Fibroblast of mammary gland (primary cell): ENCODE data around the gene ARSK.

Experiments
- DNase-seq: peaks from one replicate; pipeline ENCODE4 v3.0.0-alpha.2; 2010; ENCODE audit warnings: low read depth
- H3K4me3 ChIP-seq: 2 replicates; pipeline ENCODE4 v1.5.1; 2011; ENCODE audit warnings: low read depth, mild to moderate bottlenecking, low read length, moderate library complexity; ENCODE audit not compliant: control insufficient read depth
- CTCF ChIP-seq: conservative IDR thresholded peaks from 2 replicates; pipeline ENCODE4 v1.5.1; 2011; ENCODE audit warnings: low read depth, low read length, inconsistent platforms; ENCODE audit not compliant: control insufficient read depth, insufficient read depth

The ARSK gene

GRCh38 chr5:95619514-95620029 lies 64.7 kb downstream of the ARSK start:
- no peak for DNase-seq
- peak overlapping the region; percentile 52 for H3K4me3 ChIP-seq
- no peak for TF ChIP-seq CTCF

DNA sequence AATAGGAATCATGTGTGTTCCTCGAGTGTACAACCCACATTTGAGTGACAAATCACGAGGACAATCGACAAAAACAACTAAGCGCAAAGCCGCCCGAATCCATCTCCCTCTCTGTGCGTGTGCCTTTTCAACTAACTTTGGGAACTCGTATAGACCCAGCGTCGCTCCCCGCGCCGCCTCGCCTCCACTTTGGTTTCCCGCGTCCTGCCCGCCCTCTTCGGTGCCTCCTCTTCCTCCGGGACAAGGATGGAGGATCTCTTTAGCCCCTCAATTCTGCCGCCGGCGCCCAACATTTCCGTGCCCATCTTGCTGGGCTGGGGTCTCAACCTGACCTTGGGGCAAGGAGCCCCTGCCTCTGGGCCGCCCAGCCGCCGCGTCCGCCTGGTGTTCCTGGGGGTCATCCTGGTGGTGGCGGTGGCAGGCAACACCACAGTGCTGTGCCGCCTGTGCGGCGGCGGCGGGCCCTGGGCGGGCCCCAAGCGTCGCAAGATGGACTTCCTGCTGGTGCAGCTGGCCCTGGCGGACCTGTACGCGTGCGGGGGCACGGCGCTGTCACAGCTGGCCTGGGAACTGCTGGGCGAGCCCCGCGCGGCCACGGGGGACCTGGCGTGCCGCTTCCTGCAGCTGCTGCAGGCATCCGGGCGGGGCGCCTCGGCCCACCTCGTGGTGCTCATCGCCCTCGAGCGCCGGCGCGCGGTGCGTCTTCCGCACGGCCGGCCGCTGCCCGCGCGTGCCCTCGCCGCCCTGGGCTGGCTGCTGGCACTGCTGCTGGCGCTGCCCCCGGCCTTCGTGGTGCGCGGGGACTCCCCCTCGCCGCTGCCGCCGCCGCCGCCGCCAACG lies 65.3 kb downstream of the ARSK start, which contains the start of gene GPR150:
TSS of gene GPR150 (plus strand) at position 58 of the 840 bp plus-strand sequence. CDS start at position 247, 189 bp downstream.
- H3K4me3 ChIP-seq: peak within 1 kb of the TSS; percentile 52
- no peak for TF ChIP-seq CTCF
- peak; percentile 38 for DNase-seq

DNA sequence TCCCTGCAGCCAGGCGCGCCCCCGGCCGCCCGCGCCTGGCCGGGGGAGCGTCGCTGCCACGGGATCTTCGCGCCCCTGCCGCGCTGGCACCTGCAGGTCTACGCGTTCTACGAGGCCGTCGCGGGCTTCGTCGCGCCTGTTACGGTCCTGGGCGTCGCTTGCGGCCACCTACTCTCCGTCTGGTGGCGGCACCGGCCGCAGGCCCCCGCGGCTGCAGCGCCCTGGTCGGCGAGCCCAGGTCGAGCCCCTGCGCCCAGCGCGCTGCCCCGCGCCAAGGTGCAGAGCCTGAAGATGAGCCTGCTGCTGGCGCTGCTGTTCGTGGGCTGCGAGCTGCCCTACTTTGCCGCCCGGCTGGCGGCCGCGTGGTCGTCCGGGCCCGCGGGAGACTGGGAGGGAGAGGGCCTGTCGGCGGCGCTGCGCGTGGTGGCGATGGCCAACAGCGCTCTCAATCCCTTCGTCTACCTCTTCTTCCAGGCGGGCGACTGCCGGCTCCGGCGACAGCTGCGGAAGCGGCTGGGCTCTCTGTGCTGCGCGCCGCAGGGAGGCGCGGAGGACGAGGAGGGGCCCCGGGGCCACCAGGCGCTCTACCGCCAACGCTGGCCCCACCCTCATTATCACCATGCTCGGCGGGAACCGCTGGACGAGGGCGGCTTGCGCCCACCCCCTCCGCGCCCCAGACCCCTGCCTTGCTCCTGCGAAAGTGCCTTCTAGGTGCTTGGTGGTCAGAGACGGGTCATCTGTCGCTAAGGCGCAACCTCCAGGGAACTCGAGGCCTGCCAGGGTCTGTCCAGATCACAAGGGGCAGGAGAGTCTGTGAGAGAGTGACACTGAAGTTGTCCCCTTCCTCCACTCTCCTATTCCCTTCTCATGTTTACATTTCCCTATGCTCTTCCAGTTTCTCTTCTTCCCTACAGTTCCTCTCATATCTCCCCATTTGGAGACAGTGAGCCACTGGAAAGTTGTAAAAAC lies 66.3 kb downstream of the ARSK start:
- DNase-seq: no peak
- no peak for TF ChIP-seq CTCF
- H3K4me3 ChIP-seq: peak overlapping the region; percentile 21

DNA sequence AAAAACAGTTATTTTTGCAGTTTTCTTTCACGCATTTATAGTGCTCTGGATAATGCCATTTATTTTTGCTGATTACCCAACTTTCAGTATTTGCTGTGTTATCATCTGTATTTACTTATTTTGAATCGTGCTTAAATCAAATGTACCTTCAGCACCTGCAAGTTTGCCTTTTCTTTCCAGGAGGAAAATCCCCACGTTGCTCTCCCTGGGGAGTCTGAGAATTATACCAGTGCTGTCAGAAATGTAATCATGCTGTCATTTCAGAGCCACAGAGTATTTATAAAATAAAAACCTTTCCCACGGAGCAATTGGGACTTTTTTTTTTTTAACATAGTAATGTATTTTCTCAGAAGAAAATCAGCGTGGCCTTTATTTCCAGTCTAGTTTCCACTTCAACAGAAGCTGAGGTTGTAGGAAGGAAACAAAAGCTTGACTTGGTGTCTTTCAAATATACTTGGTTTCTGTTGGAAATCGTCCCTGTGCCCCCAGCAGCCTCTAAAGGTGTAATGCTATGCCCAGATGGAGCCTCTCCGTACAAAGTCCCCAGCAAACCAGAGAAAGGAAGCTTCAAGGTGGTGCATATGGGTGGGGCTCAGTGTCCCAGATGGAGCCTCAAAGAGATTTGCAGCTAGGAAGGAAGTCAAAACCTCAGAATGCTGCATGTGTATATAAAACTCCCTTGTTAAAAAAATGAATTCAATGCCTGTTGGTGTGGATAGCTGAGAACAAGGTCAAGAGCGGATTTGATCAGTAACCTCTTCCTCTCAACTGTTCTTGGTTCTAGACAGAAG lies 67.1 kb downstream of the ARSK start:
- no peak for TF ChIP-seq CTCF
- H3K4me3 ChIP-seq: no peak overlapping the region
- no peak for DNase-seq

DNA sequence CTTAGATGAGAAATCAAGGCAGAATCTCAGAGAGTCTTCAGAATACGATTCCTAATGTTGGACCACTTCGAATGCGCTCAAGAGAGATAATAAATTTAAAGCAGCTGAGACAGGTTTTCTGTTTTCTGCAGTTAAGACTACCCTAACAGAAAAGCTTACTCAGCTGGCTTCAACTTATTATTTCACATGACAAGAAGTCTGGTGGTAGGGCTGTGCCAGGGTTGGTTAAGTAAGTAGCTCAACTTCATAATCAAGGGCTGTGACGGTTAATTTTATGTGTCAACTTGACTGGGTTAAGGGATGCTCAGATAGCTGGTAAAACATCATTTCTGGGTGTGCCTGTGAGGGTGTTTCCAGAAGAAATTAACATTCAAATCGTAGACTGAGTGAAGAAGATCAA lies 68.8 kb downstream of the ARSK start:
- no peak overlapping the region for H3K4me3 ChIP-seq
- DNase-seq: no peak
- TF ChIP-seq CTCF: no peak

- TF ChIP-seq CTCF: no peak
- DNase-seq: no peak
- no peak overlapping the region for H3K4me3 ChIP-seq
Measured at GRCh38 chr5:95624368-95624767, 69.5 kb downstream of the ARSK start.
